ENCODE measurements around the gene MTTP.
"Not testable (repeated sequence)": the region's sequence is repeated elsewhere in the genome, so short reads cannot be mapped to it uniquely, and the experiment has no call there.

- not testable (repeated sequence) for TF ChIP-seq CTCF (IDR thresholded peaks at IDR 0.05 in 8 of 11, conservative IDR thresholded peaks at IDR 0.05 in 3 of 11); POLR2A (IDR thresholded peaks at IDR 0.05); POLR2AphosphoS5 (IDR thresholded peaks at IDR 0.05)
Measured at GRCh38 chr4:99534699-99535098, 39.9 kb upstream of the MTTP start.

Data from spleen (tissue), 7 donors.